D341Med (cell line): ENCODE data around the gene LRG1.

ENCODE experiments used
- DNase-seq: peaks from one replicate; pipeline ENCODE4 v3.0.0; 2012; ENCODE audit warnings: low spot score

The LRG1 gene

DNA sequence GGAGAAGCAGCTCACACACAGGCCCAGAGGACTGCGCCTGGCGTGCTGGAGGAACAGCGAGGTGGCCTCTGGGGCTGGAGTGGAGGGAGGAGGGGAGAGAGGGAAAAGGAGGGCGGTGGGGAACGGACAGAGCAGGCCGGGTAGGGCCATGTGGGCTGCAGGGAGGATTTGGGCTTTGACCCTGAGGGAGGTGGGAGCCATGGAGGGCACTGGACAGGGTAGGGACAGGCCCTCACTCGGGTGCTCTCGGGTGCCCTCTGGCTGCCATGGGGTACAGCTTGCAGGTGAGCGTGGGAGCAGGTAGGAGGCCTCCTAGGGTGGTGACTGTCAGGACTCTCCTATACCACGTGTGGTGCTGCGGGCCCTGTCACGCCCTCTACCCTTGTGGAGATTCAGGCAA is 44.4 kb downstream of the LRG1 start:
- no peak for DNase-seq

DNA sequence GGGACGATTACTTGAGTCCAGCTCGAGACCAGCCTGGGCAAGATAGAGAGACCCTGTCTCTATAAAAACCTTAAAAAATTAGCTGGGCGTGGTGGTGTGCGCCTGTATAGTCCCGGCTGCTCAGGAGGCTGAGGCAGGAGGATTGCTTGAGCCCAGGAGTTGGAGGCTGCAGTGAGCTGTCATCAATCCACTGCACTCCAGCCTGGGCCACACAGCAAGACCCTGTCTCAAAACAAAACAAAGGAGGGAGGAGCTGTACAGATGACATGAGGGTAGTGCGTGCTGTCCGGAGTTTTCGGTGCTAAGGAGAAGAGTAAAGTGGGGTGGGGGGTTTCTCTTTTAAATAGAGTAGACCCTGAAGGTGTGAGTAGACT is 45.2 kb downstream of the LRG1 start:
- DNase-seq: no peak

DNA sequence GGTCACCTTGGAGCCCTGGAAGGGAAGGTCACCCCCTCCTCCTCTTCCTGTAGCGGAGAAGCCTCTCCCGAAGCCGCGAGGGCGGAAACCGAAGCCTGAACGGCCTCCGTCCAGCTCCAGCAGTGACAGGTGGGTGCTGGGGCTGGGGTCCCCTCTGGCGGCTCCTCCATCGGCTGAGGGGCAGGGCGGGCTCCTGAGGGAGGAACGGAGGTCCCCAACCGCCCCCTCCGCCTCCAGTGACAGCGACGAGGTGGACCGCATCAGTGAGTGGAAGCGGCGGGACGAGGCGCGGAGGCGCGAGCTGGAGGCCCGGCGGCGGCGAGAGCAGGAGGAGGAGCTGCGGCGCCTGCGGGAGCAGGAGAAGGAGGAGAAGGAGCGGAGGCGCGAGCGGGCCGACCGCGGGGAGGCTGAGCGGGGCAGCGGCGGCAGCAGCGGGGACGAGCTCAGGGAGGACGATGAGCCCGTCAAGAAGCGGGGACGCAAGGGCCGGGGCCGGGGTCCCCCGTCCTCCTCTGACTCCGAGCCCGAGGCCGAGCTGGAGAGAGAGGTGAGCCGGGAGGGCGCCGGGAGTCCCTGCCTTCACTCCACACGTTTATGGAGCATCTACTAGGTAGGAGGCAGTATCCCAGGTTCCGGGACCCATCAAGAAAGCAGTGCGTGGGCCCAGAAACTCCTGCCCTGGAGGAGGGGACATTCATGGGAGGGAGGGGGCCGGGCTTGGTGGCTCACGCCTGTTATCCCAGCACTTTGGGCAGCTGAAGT is 45.7 kb downstream of the LRG1 start:
- DNase-seq: no peak

DNA sequence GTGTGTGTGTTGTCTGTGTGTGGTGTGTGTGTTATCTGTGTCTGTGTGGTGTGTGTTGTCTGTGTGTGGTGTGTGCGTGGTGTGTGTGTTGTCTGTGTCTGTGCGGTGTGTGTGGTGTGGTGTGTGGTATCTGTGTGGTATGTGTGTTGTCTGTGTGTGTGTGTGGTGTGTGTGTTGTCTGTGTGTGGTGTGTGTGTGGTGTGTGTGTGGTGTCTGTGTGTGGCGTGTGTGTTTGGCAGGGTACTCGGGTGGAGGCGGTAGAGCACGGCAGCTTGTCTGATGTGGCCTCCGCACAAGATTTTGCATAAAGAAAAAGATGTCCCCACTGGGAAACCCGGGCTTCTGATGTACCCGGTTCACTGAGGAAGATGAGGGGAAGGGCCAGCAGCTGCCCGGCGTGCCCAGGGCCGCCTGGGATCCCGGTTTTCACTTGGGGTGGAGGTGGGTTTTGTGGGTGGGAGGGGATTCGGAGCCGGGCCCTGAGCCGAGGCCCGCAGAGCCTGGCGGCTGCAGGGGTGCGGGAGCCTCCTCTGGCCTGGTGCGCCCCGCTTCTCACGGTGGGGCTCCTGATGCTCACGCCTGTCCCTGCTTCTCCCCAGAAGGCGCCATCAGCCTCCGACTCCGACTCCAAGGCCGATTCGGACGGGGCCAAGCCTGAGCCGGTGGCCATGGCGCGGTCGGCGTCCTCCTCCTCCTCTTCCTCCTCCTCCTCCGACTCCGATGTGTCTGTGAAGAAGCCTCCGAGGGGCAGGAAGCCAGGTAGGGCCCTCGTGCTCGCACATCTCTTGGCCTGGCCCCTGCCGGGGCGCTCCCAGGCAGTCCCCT is 46.5 kb downstream of the LRG1 start:
- no peak for DNase-seq

DNA sequence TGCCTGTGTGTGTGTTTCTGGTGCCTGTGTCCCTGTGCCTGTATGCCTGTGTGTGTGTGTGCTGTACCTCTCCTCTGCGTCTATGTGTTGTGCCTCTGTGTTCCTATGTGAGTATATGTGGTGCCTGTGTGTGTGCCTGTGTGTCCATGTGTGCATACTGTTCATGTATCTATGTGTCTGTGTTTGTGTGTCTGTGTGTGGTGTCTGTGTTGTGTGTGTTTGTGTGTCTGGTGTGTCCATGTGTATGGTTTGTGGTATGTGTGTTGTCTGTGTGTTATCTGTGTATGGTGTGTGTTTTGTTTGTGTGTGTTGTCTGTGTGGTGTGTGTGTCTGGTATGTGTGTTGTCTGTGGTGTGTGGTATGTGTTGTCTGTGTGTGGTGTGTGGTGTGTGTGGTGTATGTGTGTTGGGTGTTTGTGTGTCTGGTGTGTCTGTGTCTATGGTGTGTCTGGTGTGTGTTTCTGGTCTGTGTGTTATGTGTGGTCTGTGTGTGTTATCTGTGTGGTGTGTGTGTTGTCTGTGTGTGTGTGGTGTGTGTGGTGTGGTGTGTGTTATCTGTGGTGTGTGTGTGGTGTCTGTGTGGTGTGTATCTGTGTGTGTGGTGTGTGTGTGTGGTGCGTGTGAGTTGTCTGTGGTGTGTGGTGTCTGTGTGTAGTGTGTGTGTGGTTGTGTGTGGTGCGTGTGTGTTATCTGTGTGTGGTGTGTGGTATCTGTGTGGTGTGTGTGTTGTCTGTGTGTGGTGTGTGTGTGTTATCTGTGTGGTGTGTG is 47.3 kb downstream of the LRG1 start:
- DNase-seq: no peak

DNA sequence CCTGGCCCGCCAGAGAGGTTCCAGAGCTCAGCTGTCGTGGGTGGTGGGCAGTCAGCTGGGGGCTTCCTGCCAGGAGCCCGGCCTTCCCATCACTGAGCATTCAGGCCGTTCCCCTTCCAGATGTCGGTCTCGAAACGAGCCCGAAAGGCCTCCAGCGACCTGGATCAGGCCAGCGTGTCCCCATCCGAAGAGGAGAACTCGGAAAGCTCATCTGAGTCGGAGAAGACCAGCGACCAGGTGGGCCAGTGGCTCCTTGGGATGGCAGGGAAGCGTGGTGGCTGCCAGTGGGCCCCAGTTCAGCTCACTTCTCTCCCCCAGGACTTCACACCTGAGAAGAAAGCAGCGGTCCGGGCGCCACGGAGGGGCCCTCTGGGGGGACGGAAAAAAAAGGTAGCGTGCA is 48.4 kb downstream of the LRG1 start:
- DNase-seq: no peak

DNA sequence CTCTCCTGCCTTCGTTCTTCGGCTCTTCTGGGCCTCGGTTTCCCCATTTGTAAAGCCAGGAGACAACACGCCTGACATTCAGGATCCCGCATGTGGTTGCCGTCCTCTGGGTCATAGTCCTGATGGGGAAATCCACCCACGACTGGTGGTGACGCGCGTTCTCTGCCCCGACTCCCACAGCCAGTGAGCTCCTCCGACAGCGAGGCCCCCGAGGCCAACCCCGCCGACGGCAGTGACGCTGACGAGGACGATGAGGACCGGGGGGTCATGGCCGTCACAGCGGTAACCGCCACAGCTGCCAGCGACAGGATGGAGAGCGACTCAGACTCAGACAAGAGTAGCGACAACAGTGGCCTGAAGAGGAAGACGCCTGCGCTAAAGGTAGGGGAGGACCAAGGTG is 51.3 kb downstream of the LRG1 start:
- DNase-seq: peak; percentile 18

DNA sequence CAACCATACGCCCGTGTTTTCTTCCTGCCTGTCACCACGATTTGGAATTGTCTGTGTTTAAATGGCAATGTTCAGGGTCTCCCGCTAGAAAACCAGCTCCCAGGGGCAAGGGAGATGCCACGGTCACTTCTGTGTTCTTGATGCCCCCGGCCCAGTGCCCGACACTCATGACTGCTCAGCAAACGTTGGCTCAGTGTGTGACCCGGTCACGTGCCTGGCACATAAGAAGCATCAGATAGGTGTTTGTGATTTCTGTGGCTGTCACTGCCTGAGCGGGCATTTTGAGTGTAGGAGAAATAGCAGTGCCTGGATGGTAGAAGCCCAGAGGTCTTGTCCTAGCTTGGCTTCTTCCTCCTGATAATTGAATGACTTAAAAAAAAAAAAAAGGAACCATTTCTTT is 52.3 kb downstream of the LRG1 start:
- peak; percentile 17 for DNase-seq
